Bone marrow (tissue), 2 donors: Measurements from ENCODE around the gene ABCC5.

Source experiments
- DNase-seq, 2 donors: peaks; one replicate each; lab custom pipeline; 2025; lab: John Stamatoyannopoulos, UW

The ABCC5 gene

GRCh38 chr3:183975981-183976662 lies 41.6 kb downstream of the ABCC5 start:
- no peak for DNase-seq

- DNase-seq: no peak
Observed at GRCh38 chr3:183968666-183969245, 48.9 kb downstream of the ABCC5 start.

DNA sequence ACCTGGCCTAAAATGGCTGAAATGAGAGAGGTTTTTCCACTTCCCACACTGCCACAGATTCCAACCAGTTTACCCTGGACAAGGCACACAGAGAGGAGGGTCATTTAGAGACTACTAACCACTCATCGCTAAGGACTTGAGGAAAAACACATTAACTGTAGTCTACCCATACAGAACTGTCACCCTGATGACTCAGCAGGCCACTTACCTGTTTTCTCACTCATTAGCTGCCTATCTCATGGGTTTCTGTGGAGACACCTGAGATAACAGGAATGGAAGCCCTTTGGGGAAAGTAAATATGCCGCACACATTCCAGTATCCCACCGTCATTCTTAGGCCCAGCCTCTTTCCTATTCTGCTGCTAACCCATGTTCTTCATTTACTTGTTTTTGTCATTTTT lies 50.0 kb downstream of the ABCC5 start:
- no peak for DNase-seq

GRCh38 chr3:183966361-183966791 lies 51.3 kb downstream of the ABCC5 start:
- DNase-seq: no peak

GRCh38 chr3:183962807-183963206 lies 54.9 kb downstream of the ABCC5 start:
- DNase-seq: no peak

- DNase-seq: no peak
Observed at GRCh38 chr3:183959214-183959613, 58.5 kb downstream of the ABCC5 start.

- DNase-seq: no peak
Observed at GRCh38 chr3:183958775-183959174, 58.9 kb downstream of the ABCC5 start.

DNA sequence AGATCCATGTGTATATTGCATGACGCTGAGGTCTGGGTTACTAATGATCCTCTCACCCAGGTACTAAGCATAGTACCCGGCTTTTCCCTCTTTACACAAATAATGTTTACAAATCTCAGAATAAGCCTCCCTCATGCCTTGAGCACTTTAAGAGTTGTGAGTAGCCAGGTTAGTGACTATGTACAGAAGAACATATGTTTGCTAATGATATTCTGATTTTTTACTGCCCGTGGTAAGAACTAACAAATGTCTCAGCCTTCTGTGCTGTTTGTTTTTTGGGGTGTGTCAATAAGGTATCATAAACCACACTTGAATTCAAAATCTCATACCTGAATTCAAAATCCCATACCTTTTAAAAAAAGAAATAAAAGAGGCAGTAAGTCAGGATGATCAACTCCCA lies 59.5 kb downstream of the ABCC5 start:
- DNase-seq: no peak

- no peak for DNase-seq
Observed at GRCh38 chr3:183954875-183955274, 62.8 kb downstream of the ABCC5 start.

- no peak for DNase-seq
Observed at GRCh38 chr3:183953471-183954070, 64.1 kb downstream of the ABCC5 start.

DNA sequence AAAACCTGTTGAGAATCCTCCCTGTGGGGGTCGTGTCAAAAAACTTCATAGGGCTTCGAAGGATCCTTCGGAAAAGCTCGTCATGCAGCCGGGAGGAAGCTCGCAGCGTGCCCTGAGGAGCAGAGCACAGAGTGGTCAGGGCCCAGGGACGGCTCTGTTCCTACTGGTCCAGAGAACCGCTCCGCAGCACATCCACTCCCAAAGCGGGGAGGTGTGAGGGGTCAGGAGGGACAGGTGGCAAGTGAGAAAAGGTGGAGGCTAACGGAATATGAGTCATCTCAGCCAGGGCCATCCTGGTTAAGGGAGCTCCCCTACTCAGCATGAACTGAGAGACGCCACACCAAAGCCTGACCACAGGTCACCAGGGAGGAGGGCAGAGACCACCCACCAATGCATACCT lies 66.2 kb downstream of the ABCC5 start:
- no peak for DNase-seq

GRCh38 chr3:183949690-183950089 lies 68.0 kb downstream of the ABCC5 start:
- no peak for DNase-seq

- no peak for DNase-seq
Observed at GRCh38 chr3:183946037-183946436, 71.6 kb downstream of the ABCC5 start.

DNA sequence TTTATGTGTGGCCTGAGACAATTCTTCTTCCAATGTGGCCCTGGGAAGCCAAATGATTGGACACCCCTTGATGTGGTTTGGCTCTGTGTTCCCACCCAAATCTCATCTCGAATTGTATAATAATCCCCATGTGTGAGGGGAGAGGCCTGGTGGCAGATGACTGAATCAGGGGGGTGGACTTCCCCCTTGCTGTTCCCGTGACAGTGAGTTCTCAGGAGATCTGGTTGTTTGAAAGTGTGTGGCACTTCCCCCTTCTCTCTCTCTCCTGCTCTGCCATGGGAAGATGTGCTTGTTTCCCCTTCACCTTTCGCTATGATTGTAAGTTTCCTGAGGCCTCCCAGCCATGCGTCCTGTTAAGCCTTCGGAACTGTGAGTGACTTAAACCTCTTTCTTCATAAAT lies 72.9 kb downstream of the ABCC5 start:
- no peak for DNase-seq

DNA sequence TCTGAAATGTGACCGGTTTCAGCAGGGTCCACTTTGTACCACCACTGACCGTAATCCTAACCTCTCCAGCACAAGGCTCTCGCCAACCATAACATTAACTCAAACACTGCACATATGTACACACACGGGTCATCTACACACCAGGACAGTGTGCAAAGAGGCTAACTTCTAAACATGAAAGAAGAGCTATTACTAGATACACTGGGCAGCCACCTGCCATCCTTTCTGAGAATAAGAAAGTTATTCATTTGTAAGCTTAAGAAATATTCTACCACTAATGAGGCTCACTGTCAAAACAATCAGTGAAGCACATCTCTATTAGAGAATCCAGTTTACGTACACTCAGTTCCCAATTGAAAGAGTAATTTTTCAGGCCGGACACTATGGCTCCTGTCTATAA lies 73.9 kb downstream of the ABCC5 start:
- no peak for DNase-seq

DNA sequence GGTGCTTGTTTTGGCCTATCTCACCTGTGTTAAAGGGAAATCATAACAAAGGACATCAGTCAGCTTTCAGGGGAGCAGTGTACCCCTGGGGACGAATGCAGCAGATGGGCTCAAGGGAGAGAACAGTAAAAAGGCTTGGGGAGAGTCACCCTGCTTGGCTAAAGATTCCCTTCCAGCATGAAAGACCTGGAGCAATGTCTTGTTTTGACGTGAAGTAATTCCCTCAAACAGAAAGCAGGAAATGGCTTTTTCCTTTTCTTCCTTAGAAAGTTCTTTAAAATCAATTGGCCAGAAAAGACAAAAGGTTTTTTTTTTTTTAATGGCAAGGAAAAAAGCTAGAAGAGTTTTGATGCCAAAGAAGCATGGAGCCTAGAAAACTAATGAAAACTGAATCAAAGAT lies 76.5 kb downstream of the ABCC5 start:
- DNase-seq: no peak

GRCh38 chr3:183937601-183938286 lies 79.9 kb downstream of the ABCC5 start:
- DNase-seq: no peak

DNA sequence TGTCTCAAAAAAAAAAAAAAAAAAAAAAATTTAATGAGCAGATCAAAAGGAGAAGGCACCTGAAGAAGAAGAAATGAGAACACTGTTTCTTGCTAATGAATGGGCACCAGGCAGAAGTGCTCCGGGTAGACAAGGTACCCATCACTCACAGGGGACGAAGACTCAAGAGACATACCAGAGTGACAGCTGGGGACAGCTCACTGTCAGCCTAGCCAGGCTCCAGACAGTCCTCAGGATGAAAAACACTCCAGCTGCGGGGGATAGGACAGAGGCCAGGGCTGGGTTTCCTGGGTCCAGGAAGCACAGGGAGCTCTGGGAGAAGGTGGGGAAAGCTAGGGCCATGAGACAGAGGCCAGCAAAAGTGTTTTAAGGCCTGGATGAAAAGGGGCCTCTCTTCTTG lies 84.5 kb downstream of the ABCC5 start:
- DNase-seq: no peak

- no peak for DNase-seq
Observed at GRCh38 chr3:183931881-183932280, 85.8 kb downstream of the ABCC5 start.

DNA sequence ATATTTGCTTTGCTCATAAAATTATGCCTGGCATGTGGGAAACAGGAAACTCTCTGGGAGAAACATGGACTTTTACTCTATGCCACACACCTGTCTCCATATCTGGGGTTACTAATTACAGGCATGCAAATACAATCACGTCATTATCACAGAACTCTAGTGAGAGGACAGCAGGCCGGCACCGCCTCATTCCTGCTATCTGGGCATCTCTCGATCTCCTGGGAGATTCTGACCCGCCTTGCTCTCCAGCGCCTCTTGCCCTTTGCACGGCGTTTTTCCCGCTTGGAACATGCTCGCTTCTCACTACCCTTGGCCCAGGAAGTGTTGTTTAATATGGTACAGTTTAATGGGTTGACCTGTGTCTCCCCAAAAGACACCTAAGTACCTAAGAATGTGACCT lies 87.6 kb downstream of the ABCC5 start:
- no peak for DNase-seq

GRCh38 chr3:183927059-183927458 lies 90.6 kb downstream of the ABCC5 start:
- DNase-seq: no peak

GRCh38 chr3:183924956-183925355 lies 92.7 kb downstream of the ABCC5 start:
- DNase-seq: no peak

- DNase-seq: no peak
Observed at GRCh38 chr3:183924543-183924942, 93.1 kb downstream of the ABCC5 start.
